HG02759 (cell line): ENCODE results near the gene PRDM10.

ENCODE experiments used
- ATAC-seq: cut with Tn5 transposase; IDR thresholded peaks from one replicate; pipeline ENCODE4 v1.9.1; 2021; ENCODE audit warnings: mild to moderate bottlenecking, moderate library complexity; ENCODE audit not compliant: unreplicated experiment

Gene PRDM10

DNA sequence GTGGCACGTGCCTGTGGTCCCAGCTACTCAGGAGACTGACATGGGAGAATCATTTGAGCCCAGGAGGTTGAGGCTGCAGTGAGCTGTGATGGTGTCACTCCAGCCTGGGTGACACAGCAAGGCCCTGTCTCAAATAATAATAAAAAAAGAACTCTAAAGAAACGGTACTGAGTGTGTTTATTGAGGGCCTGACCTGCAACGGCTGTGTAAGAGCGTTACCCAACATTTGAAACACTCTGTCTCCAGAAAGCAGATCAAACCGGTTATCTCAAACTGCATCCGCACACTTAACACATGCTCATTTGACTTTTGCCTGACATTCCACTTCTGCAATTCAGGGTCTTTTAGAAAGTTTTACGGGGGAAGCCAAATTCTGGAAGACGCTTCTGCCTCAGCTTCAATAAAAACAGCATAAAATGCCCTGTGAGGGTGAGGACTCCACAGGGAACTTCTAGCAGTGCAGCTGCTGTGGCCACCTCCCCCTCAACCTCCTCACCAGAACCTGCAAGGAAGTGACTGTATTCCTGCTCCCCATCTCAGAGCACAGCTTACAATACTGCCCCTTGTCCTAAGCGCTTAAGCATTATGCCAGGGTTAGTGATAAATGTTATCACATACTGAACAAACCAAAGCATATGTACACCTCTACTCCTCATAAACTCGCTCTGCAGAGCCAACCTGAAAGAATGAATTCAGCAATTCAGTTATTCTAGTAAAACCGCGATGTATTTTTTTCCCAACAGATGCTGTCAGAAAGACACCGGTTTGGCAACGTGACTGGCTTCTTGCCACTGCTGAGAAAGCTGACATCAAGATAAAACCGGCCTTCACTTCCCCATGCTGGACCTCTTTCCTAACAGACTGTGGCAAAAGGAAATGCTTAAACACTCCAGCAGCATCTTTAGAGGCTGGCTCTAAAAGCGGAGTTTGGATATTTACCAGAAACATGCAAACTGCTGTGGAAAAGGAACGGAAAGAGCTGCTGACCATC lies 52.2 kb downstream of the PRDM10 start:
- ATAC-seq, result no peak

DNA sequence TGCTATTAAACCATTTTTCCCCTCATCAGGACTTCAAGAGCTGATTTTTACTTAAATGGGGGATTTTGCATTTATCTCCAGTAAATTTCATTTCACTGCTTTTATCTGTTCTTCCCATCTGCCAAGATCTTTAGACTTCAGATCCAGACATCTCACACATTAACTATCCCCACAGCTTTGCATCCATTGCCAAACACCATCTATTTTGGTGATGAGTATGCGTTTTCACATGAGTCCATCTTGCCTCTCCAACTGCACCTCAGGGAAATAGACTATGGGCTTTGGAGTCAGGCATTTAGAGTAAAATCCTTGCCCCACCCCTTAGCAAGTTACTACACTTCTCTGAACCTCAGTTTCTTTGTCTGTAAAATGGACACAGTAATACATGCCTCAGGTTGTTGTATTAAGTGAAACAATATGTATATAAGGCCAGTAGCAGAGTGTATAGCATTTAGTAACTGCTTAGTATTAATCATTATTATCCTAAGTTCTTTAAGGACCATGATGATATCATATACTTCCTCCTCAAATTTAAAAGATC lies 53.6 kb downstream of the PRDM10 start:
- ATAC-seq, result no peak

DNA sequence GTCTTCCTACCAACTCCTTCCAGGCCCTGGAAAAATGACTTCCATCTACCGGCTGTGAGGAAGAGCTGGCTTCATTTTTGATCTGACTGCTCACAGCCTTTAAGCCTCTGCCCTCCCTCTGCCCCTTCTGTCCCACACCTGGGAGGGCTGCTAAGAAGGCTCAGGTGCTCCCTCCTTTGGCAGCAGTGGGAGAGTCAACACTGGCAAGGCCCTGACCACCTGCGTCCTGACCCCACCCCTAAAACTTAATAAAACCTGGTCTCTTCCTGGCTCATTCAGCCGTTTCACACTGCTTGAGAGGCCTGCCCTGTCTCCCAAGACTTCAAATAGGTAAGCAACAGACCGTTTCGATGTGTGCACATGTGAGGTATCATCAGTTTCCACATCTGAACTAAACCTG lies 55.2 kb downstream of the PRDM10 start:
- no peak for ATAC-seq

DNA sequence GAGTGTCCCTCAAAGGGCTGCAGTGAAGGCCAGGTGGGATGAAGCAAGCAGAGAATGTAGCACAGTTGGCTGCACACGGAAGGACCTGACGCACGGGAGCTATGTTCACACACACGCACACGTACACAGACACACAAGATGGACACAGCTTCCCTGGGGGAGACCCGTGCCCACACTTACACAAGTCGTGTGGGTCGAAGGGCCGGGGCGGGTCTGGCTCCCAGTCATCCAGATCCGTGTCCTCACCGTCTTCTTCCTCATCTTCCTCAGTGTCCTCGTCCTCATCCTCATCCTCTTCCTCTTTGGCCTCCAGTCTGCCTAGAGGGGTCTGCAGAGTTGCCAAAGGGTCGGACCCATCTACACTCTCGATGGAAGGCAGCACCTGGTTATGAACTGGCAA lies 55.7 kb downstream of the PRDM10 start:
- ATAC-seq, result no peak

- ATAC-seq, result no peak
Observed at GRCh38 chr11:129946256-129946655, 56.4 kb downstream of the PRDM10 start.

- ATAC-seq, result no peak
Observed at GRCh38 chr11:129945373-129945772, 57.3 kb downstream of the PRDM10 start.

DNA sequence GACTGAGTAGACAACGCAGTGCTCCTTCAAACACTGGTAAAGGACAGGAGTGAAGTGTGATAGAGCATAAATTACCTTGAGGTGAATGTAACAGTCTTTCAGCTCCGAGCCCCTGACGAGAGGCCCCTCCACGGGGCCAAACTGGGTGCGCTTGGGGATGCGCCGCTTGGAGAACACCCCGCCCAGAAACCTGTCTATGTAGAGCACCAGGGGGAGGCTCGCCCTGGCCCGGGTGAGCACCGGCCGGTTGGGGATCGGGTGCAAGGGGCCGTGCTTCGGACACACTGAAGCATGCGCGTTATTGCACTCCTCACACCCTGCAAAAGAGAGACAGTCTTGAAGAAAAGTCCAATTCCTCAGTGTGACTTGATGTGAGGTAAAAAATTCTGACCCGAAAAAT lies 57.9 kb downstream of the PRDM10 start:
- ATAC-seq, result no peak

GRCh38 chr11:129943036-129943435 lies 59.6 kb downstream of the PRDM10 start:
- no peak for ATAC-seq

- ATAC-seq, result no peak
Observed at GRCh38 chr11:129939510-129939909, 63.1 kb downstream of the PRDM10 start.

- ATAC-seq, result no peak
Observed at GRCh38 chr11:129938764-129939163, 63.9 kb downstream of the PRDM10 start.

DNA sequence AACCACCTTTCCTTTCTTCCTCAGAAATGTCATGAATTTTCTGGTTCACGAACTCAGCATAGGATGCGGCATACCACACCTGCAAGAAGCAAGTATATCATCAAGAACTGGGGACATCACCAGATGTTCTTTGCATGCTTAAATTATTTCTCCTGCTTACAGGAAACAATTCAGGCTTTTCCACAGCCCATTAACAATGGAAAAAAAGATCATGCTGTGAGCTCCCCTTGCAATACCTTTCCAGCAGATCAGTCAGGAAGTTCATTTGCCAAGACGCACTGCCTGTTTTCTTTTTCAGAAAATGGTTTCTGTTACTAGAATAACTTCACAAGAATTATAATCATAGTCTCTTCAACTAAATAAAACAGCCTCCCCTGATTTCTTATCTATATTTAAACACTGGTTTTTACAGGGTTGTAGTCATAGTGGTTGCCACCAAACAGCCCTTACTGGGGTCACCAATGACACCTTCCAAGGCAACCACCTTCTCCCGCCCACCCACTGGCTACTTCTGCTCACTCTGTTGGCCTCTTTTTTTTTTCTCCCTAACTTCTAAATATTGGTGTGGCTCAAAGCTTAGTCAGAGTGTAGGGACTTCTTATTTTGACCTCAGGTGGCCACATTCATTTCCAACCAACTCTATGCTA lies 64.9 kb downstream of the PRDM10 start:
- no peak for ATAC-seq

GRCh38 chr11:129935723-129936122 lies 66.9 kb downstream of the PRDM10 start:
- no peak for ATAC-seq

- ATAC-seq, result no peak
Observed at GRCh38 chr11:129933891-129934290, 68.7 kb downstream of the PRDM10 start.

GRCh38 chr11:129933262-129933661 lies 69.4 kb downstream of the PRDM10 start:
- no peak for ATAC-seq

DNA sequence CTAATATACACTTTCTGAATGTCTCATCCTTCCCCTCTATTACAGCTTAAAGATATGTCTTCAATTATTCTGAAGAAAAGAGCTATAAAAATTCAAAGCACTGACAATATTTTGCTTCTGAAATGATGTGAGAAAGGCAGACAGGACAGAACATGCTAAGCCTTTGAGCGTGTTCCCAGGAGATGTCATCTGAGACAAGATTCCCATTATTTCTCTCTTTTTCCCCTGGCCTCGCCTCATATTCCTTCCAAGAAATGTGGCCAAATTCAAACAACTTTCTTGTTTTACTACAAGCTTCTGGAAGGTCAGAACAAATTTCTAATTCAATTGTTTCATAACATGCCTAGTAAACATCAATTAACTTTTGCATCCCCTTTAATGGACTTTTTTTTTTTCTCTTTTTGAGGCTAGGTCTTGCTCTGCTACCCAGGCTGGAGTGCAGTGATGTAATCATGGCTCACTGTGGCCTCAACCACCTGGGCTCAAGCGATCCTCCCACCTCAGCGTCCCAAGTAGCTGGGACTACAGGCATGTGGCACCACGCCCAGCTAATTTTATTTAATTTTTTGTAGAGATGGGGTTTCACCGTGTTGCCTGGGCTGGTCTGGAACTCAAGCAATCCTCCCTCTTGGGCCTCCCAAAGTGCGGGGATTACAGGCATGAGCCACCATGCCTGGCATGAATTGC lies 70.1 kb downstream of the PRDM10 start:
- no peak for ATAC-seq

- no peak for ATAC-seq
Observed at GRCh38 chr11:129930743-129931142, 71.9 kb downstream of the PRDM10 start.

DNA sequence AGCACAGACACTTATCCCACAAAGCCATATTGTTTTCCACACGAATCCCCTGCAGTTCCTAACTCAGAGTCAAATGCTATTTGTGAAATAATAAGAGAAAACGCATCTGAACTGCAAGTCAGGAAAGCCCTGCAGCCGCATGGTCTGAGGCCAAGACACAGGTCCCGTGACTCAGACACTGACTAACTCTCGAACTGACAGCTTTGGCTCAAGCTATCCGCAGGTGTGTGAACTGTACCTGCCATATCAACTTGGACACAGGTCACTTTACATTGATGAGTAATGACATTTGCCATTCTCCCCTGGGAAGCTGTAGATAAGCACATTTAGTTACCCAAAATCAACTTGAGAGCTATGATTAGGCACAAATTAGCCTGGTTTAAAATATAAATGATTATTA lies 72.3 kb downstream of the PRDM10 start:
- no peak for ATAC-seq

GRCh38 chr11:129929721-129930120 lies 72.9 kb downstream of the PRDM10 start:
- ATAC-seq, result no peak

DNA sequence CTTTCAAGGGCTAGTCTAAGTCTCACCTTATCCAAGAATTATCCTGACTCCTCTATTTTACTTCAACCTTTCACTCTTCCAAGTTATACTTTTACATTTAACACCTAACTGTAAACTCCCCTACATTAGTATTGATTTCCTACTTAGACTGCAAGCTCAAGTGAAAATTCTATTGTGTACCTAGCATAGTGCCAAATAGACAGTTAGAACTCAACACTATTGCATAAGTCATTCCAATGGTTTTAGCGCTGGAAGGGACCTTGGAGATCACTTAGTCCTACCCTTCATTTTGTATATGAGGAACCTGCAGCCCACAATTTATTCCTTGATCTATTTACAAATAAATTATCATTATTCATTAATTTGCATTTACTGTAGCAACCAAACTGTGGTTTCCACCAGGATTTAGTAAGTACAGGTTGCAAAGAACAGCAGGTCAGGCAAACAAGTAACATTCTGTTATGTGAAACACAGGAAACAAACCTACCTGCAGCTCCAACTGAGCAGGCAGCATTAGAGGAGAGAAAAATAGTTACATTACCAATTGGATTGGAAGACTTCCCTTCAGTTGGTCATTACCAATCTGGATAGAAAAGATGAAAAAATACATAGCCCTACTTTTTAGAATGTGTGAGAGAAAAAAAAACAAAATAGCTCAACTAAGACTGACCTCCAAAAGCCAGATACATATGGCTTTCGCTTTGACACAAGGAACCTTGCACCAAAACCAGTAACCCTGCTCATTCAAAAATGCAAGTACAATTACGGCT lies 73.5 kb downstream of the PRDM10 start:
- ATAC-seq, result no peak

- no peak for ATAC-seq
Observed at GRCh38 chr11:129922674-129923073, 80.0 kb downstream of the PRDM10 start.

GRCh38 chr11:129918361-129918760 lies 84.3 kb downstream of the PRDM10 start:
- ATAC-seq, result no peak
